H1 (cell line): ENCODE measurements around the gene CIROP. TPM values are rescaled to one million over a fixed set of nuclear protein-coding genes. Genes with fewer than 3 reads are reported as not detected.

ENCODE experiments used
- CTCF ChIA-PET: fragments of 300-600 bp; sonication (Branson Sonifier 250); formaldehyde crosslinking; loops from one replicate; lab custom pipeline; 2021; ENCODE audit not compliant: partially characterized antibody; lab: Charles Lee
- POLR2A ChIA-PET: fragments of 300-600 bp; sonication (Branson Sonifier 250); formaldehyde crosslinking; loops from one replicate; lab custom pipeline; 2021; ENCODE audit warnings: inconsistent platforms; ENCODE audit not compliant: partially characterized antibody; lab: Charles Lee
- DNase-seq, 2 experiments: peaks; one replicate each; pipeline versions ENCODE4 v3.0.0 to v3.0.0-alpha.2; 2010 to 2022; ENCODE audit warnings: low spot score in 2 of 2, low read depth in 1 of 2, mixed read lengths in 1 of 2
- FAIRE-seq: peaks from 2 replicates; lab custom pipeline; 2011; peaks lifted over from hg19 to GRCh38; lab: Jason Lieb, UNC
- H2AFZ ChIP-seq: 2 replicates; pipeline ENCODE4 v1.8.1; 2012; ENCODE audit warnings: low read length, inconsistent platforms
- H2AK5ac ChIP-seq: 2 replicates; pipeline ENCODE4 v1.6.1; 2013; ENCODE audit warnings: low read depth, low read length
- H2BK120ac ChIP-seq: replicated peaks from 2 replicates; pipeline ENCODE3; 2013; ENCODE audit warnings: low read depth, low read length, inconsistent platforms
- H2BK12ac ChIP-seq: 2 replicates; pipeline ENCODE4 v1.6.1; 2013; ENCODE audit warnings: low read depth, low read length
- H2BK15ac ChIP-seq: 2 replicates; pipeline ENCODE4 v1.6.1; 2013; ENCODE audit warnings: low read length
- H2BK20ac ChIP-seq: 2 replicates; pipeline ENCODE4 v1.6.1; 2013; ENCODE audit warnings: low read length
- H2BK5ac ChIP-seq: 2 replicates; pipeline ENCODE4 v1.6.1; 2013; ENCODE audit warnings: low read depth, low read length
- H3K14ac ChIP-seq: 2 replicates; pipeline ENCODE4 v1.6.1; 2013; ENCODE audit warnings: inconsistent platforms; ENCODE audit not compliant: insufficient read length
- H3K18ac ChIP-seq: 2 replicates; pipeline ENCODE4 v1.6.1; 2013; ENCODE audit warnings: low read length; ENCODE audit errors: extremely low read depth
- H3K23ac ChIP-seq: 2 replicates; pipeline ENCODE4 v1.6.1; 2013; ENCODE audit warnings: inconsistent platforms; ENCODE audit not compliant: insufficient read length
- H3K23me2 ChIP-seq: 2 replicates; pipeline ENCODE4 v1.6.1; 2013; ENCODE audit warnings: low read depth, low read length
- H3K27ac ChIP-seq: 2 replicates; pipeline ENCODE4 v1.6.1; 2011; ENCODE audit warnings: low read depth, low read length, inconsistent platforms
- H3K27me3 ChIP-seq, 4 experiments: replicated peaks in 1 of 4; 1 replicate in 1 of 4; 2 replicates in 3 of 4; pipeline versions ENCODE4 v1.6.1 to v1.8.1; 2011 to 2013; ENCODE audit warnings: low read length in 3 of 4, mild to moderate bottlenecking in 3 of 4, inconsistent platforms in 2 of 4, mixed read lengths in 2 of 4, moderate library complexity in 1 of 4; ENCODE audit not compliant: control insufficient read depth in 3 of 4, insufficient read depth in 3 of 4; ENCODE audit errors: extremely low read depth in 1 of 4
- H3K36me3 ChIP-seq, 4 experiments: 2 replicates each; pipeline versions ENCODE4 v1.6.1 to v1.8.1; 2011 to 2013; ENCODE audit warnings: mild to moderate bottlenecking in 4 of 4, low read length in 3 of 4, moderate library complexity in 2 of 4, control low read depth in 1 of 4, inconsistent platforms in 1 of 4; ENCODE audit not compliant: insufficient read depth in 4 of 4, control insufficient read depth in 2 of 4
- H3K4ac ChIP-seq: replicated peaks from 2 replicates; pipeline ENCODE3; 2013; ENCODE audit warnings: low read length, low read depth, mixed read lengths, inconsistent platforms; ENCODE audit not compliant: insufficient read length
- H3K4me1 ChIP-seq, 4 experiments: replicated peaks in 1 of 4; 1 replicate in 1 of 4; 2 replicates in 3 of 4; pipeline versions ENCODE4 v1.6.1 to v1.8.1; 2011 to 2013; ENCODE audit warnings: low read length in 3 of 4, inconsistent platforms in 2 of 4, mixed read lengths in 1 of 4; ENCODE audit not compliant: insufficient read depth in 4 of 4, control insufficient read depth in 3 of 4
- H3K4me2 ChIP-seq, 2 experiments: 2 replicates each; pipeline versions ENCODE4 v1.6.1 to v1.8.1; 2011 to 2013; ENCODE audit warnings: low read depth in 2 of 2, low read length in 2 of 2, control low read depth in 1 of 2, inconsistent platforms in 1 of 2, mild to moderate bottlenecking in 1 of 2; ENCODE audit not compliant: insufficient read depth in 1 of 2
- H3K4me3 ChIP-seq, 4 experiments: fragments of 200-600, 300-600 bp in 1 of 4; sonication (generic), shearing (Covaris generic), sonication (Bioruptor Twin) in 1 of 4; 2 replicates each; pipeline versions ENCODE4 v1.5.1 to v1.8.1; 2011 to 2016; ENCODE audit warnings: low read length in 4 of 4, low read depth in 3 of 4, control low read depth in 2 of 4, inconsistent platforms in 2 of 4, mild to moderate bottlenecking in 2 of 4, mixed read lengths in 1 of 4, moderate library complexity in 1 of 4; ENCODE audit not compliant: insufficient read depth in 2 of 4; ENCODE audit errors: extremely low read depth in 1 of 4
- H3K56ac ChIP-seq: replicated peaks from 2 replicates; pipeline ENCODE3; 2013; ENCODE audit warnings: low read depth, mild to moderate bottlenecking, mixed read lengths, low read length, inconsistent platforms; ENCODE audit not compliant: insufficient read length
- H3K79me1 ChIP-seq: 2 replicates; pipeline ENCODE4 v1.6.1; 2013; ENCODE audit warnings: low read depth, low read length, control low read depth
- H3K79me2 ChIP-seq, 2 experiments: 2 replicates each; pipeline versions ENCODE4 v1.6.1 to v1.8.1; 2012 to 2013; ENCODE audit warnings: low read length in 2 of 2, mild to moderate bottlenecking in 2 of 2, inconsistent platforms in 1 of 2; ENCODE audit not compliant: insufficient read depth in 2 of 2, control insufficient read depth in 1 of 2
- H3K9ac ChIP-seq, 4 experiments: replicated peaks in 1 of 4; 1 replicate in 1 of 4; 2 replicates in 3 of 4; pipeline versions ENCODE4 v1.6.1 to v1.8.1; 2011 to 2013; ENCODE audit warnings: low read depth in 3 of 4, low read length in 3 of 4, control low read depth in 2 of 4, mild to moderate bottlenecking in 2 of 4, moderate library complexity in 2 of 4, inconsistent platforms in 1 of 4; ENCODE audit errors: extremely low read depth in 1 of 4
- H3K9me3 ChIP-seq, 2 experiments: 2 replicates each; pipeline versions ENCODE4 v1.6.1 to v1.8.1; 2012 to 2013; ENCODE audit warnings: mild to moderate bottlenecking in 2 of 2, moderate library complexity in 2 of 2, control low read depth in 1 of 2, inconsistent platforms in 1 of 2, low read depth in 1 of 2, low read length in 1 of 2, mixed read lengths in 1 of 2; ENCODE audit not compliant: insufficient read depth in 2 of 2
- H4K20me1 ChIP-seq, 2 experiments: replicated peaks in 1 of 2; 2 replicates each; pipeline versions ENCODE3 to v1.8.1; 2011 to 2013; ENCODE audit warnings: inconsistent platforms in 2 of 2, low read length in 2 of 2, mild to moderate bottlenecking in 1 of 2; ENCODE audit not compliant: insufficient read depth in 2 of 2, control insufficient read depth in 1 of 2
- H4K5ac ChIP-seq: 2 replicates; pipeline ENCODE4 v1.6.1; 2013; ENCODE audit warnings: low read length, low read depth, mixed read lengths, inconsistent platforms; ENCODE audit not compliant: insufficient read length
- H4K8ac ChIP-seq: 2 replicates; pipeline ENCODE4 v1.8.0; 2013; ENCODE audit warnings: mild to moderate bottlenecking, moderate library complexity, low read length, inconsistent platforms; ENCODE audit not compliant: insufficient read depth; ENCODE audit errors: extremely low read depth
- H4K91ac ChIP-seq: replicated peaks from 2 replicates; pipeline ENCODE3; 2013; ENCODE audit warnings: low read length, mixed read lengths, inconsistent platforms; ENCODE audit not compliant: insufficient read length
- CTCF ChIP-seq, 3 experiments: IDR thresholded peaks; 1 replicate in 2 of 3; 2 replicates in 1 of 3; pipeline versions ENCODE4 v1.5.1 to v1.6.1; 2011; ENCODE audit warnings: low read length in 3 of 3, mild to moderate bottlenecking in 3 of 3, inconsistent platforms in 2 of 3, low read depth in 1 of 3, moderate library complexity in 1 of 3; ENCODE audit not compliant: insufficient read depth in 1 of 3; ENCODE audit errors: control extremely low read depth in 1 of 3
- EGR1 ChIP-seq: IDR thresholded peaks from 2 replicates; pipeline ENCODE4 v1.6.1; 2011; ENCODE audit warnings: low read depth, low read length, borderline replicate concordance
- HDAC2 ChIP-seq, 2 experiments: fragments of 300-600 bp in 1 of 2; sonication (generic) in 1 of 2; IDR thresholded peaks; 2 replicates each; pipeline ENCODE4 v1.6.1; 2011 to 2012; ENCODE audit warnings: low read depth in 2 of 2, low read length in 2 of 2, mild to moderate bottlenecking in 2 of 2, moderate library complexity in 2 of 2, borderline replicate concordance in 1 of 2, inconsistent platforms in 1 of 2
- NANOG ChIP-seq: IDR thresholded peaks from 2 replicates; pipeline ENCODE4 v1.6.1; 2011; ENCODE audit warnings: low read length, low read depth, mild to moderate bottlenecking, inconsistent platforms; ENCODE audit not compliant: insufficient read depth, poor library complexity, severe bottlenecking
- POLR2A ChIP-seq, 2 experiments: IDR thresholded peaks; 1 replicate in 1 of 2; 2 replicates in 1 of 2; pipeline ENCODE4 v1.6.1; 2011; ENCODE audit warnings: low read depth in 2 of 2, low read length in 2 of 2, mild to moderate bottlenecking in 2 of 2; ENCODE audit errors: control extremely low read depth in 1 of 2
- POU5F1 ChIP-seq: IDR thresholded peaks from 2 replicates; pipeline ENCODE4 v1.6.1; 2011; ENCODE audit warnings: low read depth, mild to moderate bottlenecking, low read length, moderate library complexity
- SP1 ChIP-seq: IDR thresholded peaks from 2 replicates; pipeline ENCODE4 v1.6.1; 2011; ENCODE audit warnings: low read depth, low read length
- SP2 ChIP-seq: IDR thresholded peaks from 2 replicates; pipeline ENCODE4 v1.6.1; 2012; ENCODE audit warnings: mild to moderate bottlenecking, low read length, inconsistent platforms
- TAF7 ChIP-seq: optimal IDR thresholded peaks from 2 replicates; pipeline ENCODE3; 2011; ENCODE audit warnings: low read depth, mild to moderate bottlenecking, inconsistent platforms, low read length, moderate library complexity, borderline replicate concordance
- TBP ChIP-seq: IDR thresholded peaks from 2 replicates; pipeline ENCODE4 v1.6.1; 2011; ENCODE audit warnings: low read depth, low read length, improper control_type of control experiment
- TCF12 ChIP-seq: IDR thresholded peaks from 2 replicates; pipeline ENCODE4 v1.6.1; 2011; ENCODE audit warnings: low read depth, mild to moderate bottlenecking, low read length
- polyA plus RNA-seq, 7 experiments: library from polyadenylated mRNA; depleted of rRNA in 3 of 7; stranded (reverse) in 5 of 7; unstranded in 2 of 7; fragments of >200 nt in 5 of 7; fragments of 200-250 nt in 2 of 7; gene quantifications; 1 replicate in 5 of 7; 2 replicates in 1 of 7; 4 replicates in 1 of 7; pipeline versions ENCODE4 v1.2.1 to v1.2.3, GENCODE V29; 2011 to 2013; ENCODE audit warnings: missing spikeins in 2 of 7, mixed read lengths in 2 of 7
- total RNA-seq: library from RNA; stranded (reverse); fragmentation: NEBNext Ultra II Directional; extraction: Animal tissue kit (Norgen Biotek cat#: 25700); gene quantifications from 2 replicates; pipeline ENCODE4 v1.2.1, GENCODE V29; 2021
- TF ChIP-seq, protein P1 (sequence below): IDR thresholded peaks from 2 replicates; pipeline ENCODE4 v1.6.1; 2012; ENCODE audit warnings: inconsistent platforms

CIROP gene
- total and polyA plus RNA-seq, 2 of the 8 experiments (the other 6 are each of a cell fraction or from before 2014, with no cell fraction given), result 0.06 TPM; not detected in 1

GRCh38 chr14:23106747-23107045 lies 1.9 kb upstream of the CIROP start:
- no peaks in the 10 kb centered on the region for H4K20me1 ChIP-seq
- H3K4me1 ChIP-seq, result peaks cover 6 to 15% (median 9%) of the 10 kb centered on the region in 4 experiments; a peak in 4 of 7 replicates
- CTCF ChIA-PET, result interaction anchor here (0.7 to 1.3 kb wide), 3 partner anchors 24 to 34 kb away, joined by 3 read pairs; no protein-coding TSS in a partner anchor
- FAIRE-seq (no peak), DNase-seq (no peak)
- H2AFZ ChIP-seq, result no peak overlapping the region
- POLR2A ChIA-PET, result interaction anchor here (1.1 to 3.0 kb wide), 3 partner anchors 12 to 35 kb away, joined by 5 to 12 read pairs (median 5); partner anchors contain the start of genes ACIN1 and C14orf119
- peak overlapping the region; percentile 62; the same call in 1 of the 2 replicates for H2BK15ac ChIP-seq
- H3K56ac ChIP-seq, result no peak overlapping the region
- no peak overlapping the region for H4K91ac ChIP-seq
- no peak overlapping the region for H3K27ac ChIP-seq
- no peak overlapping the region for H3K23ac ChIP-seq
- peak overlapping the region; percentile 23; the same call in 1 of the 2 replicates for H2BK20ac ChIP-seq
- H3K27me3 ChIP-seq, result no peaks in the 10 kb centered on the region; a peak in 4 of 7 replicates
- peaks cover 3 to 4% of the 10 kb centered on the region in 2 experiments; a peak in 2 of 4 replicates for H3K9me3 ChIP-seq
- no peak overlapping the region for H3K14ac ChIP-seq
- H3K4me3 ChIP-seq, result no peak overlapping the region
- H2AK5ac ChIP-seq, result no peak overlapping the region
- no peaks in the 10 kb centered on the region for H3K36me3 ChIP-seq
- H2BK12ac ChIP-seq, result no peak overlapping the region
- H3K4me2 ChIP-seq, result no peak overlapping the region
- H4K8ac ChIP-seq, result no peak overlapping the region
- no peaks in the 10 kb centered on the region for H3K79me2 ChIP-seq
- no peak overlapping the region for H3K4ac ChIP-seq
- no peak overlapping the region; a peak in 1 of 7 replicates for H3K9ac ChIP-seq
- no peaks in the 10 kb centered on the region; the same call in 1 of the 2 replicates for H3K23me2 ChIP-seq
- H3K18ac ChIP-seq, result no peak overlapping the region
- no peak overlapping the region for H2BK120ac ChIP-seq
- H4K5ac ChIP-seq, result no peak overlapping the region
- no peaks in the 10 kb centered on the region for H3K79me1 ChIP-seq
- H2BK5ac ChIP-seq, result no peak overlapping the region; the same call in 1 of the 2 replicates
- TF ChIP-seq SP1 (no peak), TCF12 (no peak), EGR1 (no peak), SP2 (no peak), TAF7 (no peak), HDAC2 (IDR thresholded peaks at IDR 0.05; ENCODE audit: borderline replicate concordance in 1 of 2, low read depth in 2 of 2, low read length in 2 of 2) (no peak), POLR2A (IDR thresholded peaks at IDR 0.05; ENCODE audit: control extremely low read depth in 1 of 2, low read depth in 2 of 2, low read length in 2 of 2) (no peak), NANOG (no peak), POU5F1 (no peak), CTCF (IDR thresholded peaks at IDR 0.05; ENCODE audit: control extremely low read depth in 1 of 3, insufficient read depth in 1 of 3, low read depth in 1 of 3, low read length in 3 of 3) (no peak), TBP (no peak)
- TF ChIP-seq, protein P1, sequence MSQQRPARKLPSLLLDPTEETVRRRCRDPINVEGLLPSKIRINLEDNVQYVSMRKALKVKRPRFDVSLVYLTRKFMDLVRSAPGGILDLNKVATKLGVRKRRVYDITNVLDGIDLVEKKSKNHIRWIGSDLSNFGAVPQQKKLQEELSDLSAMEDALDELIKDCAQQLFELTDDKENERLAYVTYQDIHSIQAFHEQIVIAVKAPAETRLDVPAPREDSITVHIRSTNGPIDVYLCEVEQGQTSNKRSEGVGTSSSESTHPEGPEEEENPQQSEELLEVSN, result no peak
